Anterior cingulate cortex (tissue), 58 donors: ENCODE results near the gene TMCC1.
"Not testable (repeated sequence)": the region's sequence is repeated elsewhere in the genome, so short reads cannot be mapped to it uniquely, and the experiment has no call there.

ENCODE experiments used
- DNase-seq, 58 donors: peaks; one replicate each; lab custom pipeline; 2025; lab: John Stamatoyannopoulos, UW

The TMCC1 gene

GRCh38 chr3:129738172-129738571 lies 155.3 kb downstream of the TMCC1 start:
- no peak for DNase-seq

DNA sequence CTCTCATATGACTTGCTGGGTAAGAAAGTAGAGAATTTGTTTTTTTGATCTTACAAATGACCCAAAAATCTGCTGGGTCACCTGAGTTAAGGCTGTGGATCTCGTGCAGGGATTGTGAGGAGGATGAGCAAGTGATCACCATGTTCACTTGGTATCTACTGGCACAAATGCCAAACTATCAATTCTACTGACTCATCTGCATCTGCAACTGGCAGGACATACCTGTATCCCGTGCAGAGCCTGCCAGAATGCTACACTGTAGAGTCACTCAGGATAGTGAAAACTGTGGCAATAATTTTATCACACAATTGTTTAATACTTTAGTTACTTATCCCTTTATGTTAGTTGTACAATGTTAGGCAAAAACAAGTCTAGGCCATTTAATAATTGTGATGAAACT lies 157.4 kb downstream of the TMCC1 start:
- DNase-seq: no peak

DNA sequence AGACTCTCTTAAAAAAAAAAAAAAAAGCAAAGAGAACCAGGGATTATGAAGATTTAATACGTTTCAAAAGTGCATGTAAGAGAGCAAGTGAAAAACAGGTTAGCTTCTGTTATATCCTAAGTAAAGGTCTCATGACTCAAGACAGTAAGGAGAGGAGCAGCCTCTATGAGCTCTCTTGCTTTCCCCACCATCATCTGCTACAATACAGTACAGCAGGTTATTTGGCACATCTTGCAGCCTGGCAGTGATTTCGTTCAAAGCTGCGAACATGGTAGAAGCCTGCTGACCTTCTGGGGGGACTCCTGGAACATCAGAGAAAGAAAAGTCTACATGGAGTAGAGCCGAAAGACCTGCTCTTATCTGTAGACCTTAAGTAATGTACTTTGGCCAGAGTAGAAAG lies 157.9 kb downstream of the TMCC1 start:
- no peak for DNase-seq

GRCh38 chr3:129734449-129734848 lies 159.1 kb downstream of the TMCC1 start:
- no peak for DNase-seq

GRCh38 chr3:129732200-129732876 lies 161.2 kb downstream of the TMCC1 start:
- no peak for DNase-seq

- peak in 1 of 58 donors; percentile 5 for DNase-seq
These were observed 165.8 kb downstream of the TMCC1 start for GRCh38 chr3:129727707-129728106.

DNA sequence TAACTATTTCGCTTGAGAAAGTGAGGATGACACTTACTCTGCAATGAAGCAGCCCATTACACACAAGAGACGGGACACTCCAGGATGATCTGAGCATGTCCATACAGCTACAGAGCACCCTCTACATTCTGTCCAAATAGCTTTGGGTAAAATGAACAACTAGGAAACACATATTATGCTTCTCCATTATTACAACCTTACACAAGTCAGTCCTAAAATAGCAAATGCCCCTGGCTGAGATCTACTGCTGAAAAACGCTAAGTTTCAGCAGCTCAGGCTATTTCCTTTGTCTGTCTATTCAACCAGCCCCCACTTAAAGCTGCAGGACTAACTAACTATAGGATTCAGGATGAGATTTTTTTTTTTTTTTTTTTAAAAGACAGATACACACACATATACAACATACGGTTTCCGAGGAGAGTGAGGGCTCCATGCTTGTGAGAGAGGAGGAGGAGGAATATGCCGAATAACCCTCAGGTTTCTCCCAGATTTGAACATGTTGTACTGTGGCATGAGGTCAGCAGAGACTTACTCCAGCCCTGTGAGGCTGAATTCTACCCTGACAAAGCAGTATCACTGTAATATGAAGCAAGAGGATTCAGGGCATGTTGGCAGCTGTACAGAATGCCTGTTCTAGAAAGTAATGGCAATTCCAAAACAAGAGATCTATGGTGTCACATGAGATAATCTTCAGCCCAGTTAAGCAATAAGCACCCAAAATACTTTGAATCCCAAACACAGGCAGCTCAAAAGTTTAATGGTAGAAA lies 169.8 kb downstream of the TMCC1 start:
- peak in 7 of 58 donors; percentile 4 to 56 (median 10) for DNase-seq

DNA sequence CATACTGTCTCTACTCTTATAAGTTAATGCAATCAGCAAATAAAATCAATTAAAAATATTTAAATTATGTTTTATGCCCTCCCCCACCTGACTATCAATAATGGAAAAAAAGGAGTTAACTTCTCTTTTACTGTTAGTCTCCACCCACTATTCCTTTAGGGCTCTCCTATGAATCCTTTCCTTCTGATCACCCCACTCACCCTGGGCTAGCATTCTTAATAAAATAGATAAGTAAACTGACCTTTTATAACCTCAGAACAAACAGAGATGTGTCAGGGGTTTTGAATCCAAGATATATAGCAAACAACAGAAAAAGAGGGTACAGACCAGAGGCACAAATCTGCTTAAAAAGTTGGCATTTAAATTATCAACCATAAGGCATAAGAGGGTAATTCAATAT lies 171.0 kb downstream of the TMCC1 start:
- DNase-seq: no peak

DNA sequence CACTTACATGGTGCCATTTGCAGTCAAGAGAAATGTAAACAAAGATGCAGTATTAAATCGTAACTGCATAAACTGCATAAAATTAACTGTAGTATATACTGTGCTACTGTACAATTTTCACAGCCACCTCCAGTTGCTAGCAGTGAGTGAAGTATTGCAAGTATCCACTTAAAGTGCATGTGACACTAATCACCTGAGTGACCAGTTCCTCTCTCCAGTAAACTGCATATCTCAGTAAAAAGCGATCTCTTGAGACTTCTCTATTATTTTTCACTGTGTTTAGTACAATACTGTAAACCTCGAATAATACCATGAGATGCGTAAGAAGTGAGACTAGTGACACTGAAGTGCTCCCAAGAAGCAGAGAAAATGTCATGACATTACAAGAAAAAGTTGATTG lies 175.3 kb downstream of the TMCC1 start:
- DNase-seq: no peak

- DNase-seq: no peak
These were observed 177.7 kb downstream of the TMCC1 start for GRCh38 chr3:129715854-129716253.

- no peak for DNase-seq
These were observed 185.1 kb downstream of the TMCC1 start for GRCh38 chr3:129708328-129708861.

- no peak for DNase-seq
These were observed 188.2 kb downstream of the TMCC1 start for GRCh38 chr3:129705274-129705673.

DNA sequence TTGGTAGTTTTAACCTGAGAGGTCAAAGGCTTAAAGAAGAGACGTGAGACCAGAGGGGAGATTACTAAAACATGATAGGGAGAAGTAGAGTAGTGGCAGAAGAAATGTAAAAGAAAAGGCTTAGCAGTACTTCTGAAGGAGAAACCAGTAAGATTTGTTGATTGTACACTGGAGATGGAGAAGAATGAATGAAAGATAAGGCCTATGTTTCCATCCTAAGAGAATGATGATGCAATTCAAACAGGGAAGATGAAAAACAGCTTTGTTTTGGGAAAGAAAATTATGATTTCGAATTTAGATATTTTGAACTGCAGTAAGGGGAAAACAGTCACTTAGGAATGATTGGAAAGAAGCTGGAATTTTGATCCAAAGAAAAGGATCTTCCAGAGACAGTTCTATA lies 189.6 kb downstream of the TMCC1 start:
- no peak for DNase-seq

DNA sequence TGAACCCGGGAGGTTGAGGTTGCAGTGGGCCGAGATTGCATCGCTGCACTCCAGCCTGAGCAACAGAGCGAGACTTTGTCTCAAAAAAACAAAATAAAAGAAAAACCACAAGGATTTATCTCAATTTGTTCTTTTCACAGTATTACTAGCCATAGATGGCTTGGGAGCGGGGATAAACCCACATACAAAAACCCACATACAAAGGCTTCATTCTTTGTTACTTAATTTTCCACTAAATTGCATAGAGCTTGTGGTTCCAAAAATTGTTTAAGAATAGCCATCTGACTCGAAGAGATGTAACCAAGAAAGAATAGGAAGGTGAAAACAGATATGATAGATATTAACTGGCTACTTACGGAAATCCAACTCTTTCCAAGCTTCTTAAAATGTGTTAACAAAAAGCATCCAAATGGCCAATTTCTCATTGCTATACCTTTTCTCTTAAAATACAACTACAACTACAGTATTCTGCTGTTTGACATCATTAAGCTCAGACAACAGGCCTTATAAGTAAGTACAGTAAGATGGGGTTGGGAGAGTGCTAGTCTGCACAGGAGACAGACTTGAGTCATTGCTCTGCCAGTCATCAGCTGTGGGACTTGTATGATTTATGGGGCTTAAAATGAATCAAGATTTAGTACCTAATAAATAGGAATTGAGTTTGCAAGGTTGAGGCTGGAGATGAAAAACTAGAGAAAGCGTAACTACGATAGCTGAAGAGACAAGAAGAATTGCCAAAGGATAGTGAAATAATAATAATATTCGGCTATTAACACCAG lies 190.4 kb downstream of the TMCC1 start:
- no peak for DNase-seq

- DNase-seq: no peak
These were observed 192.3 kb downstream of the TMCC1 start for GRCh38 chr3:129701161-129701560.

- no peak for DNase-seq
These were observed 193.9 kb downstream of the TMCC1 start for GRCh38 chr3:129699612-129700011.

DNA sequence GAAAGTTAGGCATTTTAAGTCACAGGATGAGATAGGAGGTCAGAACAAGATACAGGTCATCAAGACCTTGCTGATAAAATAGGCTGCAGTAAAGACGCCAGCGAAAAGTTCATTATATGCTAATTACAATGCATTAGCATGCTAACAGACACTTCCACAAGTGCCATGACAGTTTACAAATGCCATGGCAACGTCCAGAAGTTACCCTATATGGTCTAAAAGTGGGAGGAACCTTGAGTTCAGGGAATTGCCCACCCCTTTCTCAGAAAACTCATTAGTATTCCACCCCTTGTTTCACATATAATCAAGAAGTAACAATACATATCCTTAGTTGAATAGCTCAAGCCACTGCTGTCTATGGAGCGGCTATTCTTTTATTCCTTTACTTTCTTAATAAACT lies 194.3 kb downstream of the TMCC1 start:
- DNase-seq: no peak

- DNase-seq: no peak
These were observed 196.1 kb downstream of the TMCC1 start for GRCh38 chr3:129697229-129697969.

DNA sequence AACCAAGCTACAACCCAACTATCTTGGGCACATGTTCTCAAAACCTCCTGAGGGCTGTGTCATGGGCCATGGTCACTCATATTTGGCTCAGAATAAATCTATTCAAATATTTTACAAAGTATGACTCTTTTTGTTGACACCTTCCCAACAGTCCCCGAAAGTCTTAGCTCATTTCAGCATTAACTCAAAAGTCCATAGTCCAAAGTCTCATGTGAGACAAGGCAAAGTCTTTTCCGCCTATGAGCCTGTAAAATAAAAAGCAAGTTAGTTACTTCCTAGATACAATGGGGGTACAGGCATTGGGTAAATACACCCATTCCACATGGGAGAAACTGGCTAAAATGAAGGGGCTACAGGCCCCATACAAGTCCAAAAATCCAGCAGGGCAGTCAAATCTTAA lies 197.1 kb downstream of the TMCC1 start:
- not testable (repeated sequence) for DNase-seq

DNA sequence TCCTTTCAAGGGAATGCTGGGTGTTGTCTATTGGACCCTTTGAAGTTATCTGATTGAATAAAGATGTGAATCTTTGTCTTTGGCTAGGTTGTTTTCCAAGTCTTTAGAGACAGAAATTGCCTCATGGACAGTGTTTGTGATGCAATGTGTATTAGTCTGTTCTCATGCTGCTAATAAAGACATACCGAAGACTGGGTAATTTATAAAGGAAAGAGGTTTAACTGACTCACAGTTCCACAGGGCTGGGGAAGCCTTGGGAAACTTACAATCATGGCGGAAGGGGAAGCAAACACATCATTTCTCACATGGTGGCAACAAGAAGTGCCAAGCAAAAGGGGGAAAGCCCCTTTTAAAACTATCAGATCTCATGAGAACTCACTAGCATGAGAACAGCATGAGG lies 198.3 kb downstream of the TMCC1 start:
- DNase-seq: no peak
